ENCODE measurements around the gene CA10. TPM values are rescaled to one million over a fixed set of nuclear protein-coding genes. Genes with fewer than 3 reads are reported as not detected.

CA10 gene
- total and polyA plus RNA-seq, 9 of the 15 experiments (the other 6 are each of a cell fraction or from before 2014, with no cell fraction given) = not detected

GRCh38 chr17:51803161-51803560 lies 355.4 kb downstream of the CA10 start:
- POLR2A ChIA-PET = interaction anchor here (1.0 kb wide), 1 partner anchor 81 kb away, joined by 5 read pairs; no protein-coding TSS in a partner anchor
- Histone ChIP-seq H3K4me2 (ENCODE audit: insufficient read depth, low read length) (no peak overlapping the region), H3K9ac (ENCODE audit: insufficient read depth in 1 of 2, low read depth in 2 of 2, low read length in 2 of 2) (no peak overlapping the region), H4K20me1 (replicated peaks; ENCODE audit: control insufficient read depth, insufficient read depth, low read length) (no peaks in the 10 kb centered on the region), H3K9me1 (ENCODE audit: control insufficient read depth, insufficient read depth, low read length) (no peaks in the 10 kb centered on the region), H3K79me2 (ENCODE audit: control insufficient read depth, insufficient read depth, low read length) (no peaks in the 10 kb centered on the region), H3K27me3 (ENCODE audit: control insufficient read depth in 2 of 2, insufficient read depth in 2 of 2, low read length in 2 of 2) (no peaks in the 10 kb centered on the region), H3K4me1 (replicated peaks in 1 of 2; ENCODE audit: control insufficient read depth in 2 of 2, insufficient read depth in 2 of 2, low read length in 2 of 2) (no peaks in the 10 kb centered on the region), H3K9me3 (replicated peaks; ENCODE audit: control insufficient read depth, insufficient read depth, low read depth, low read length) (no peaks in the 10 kb centered on the region), H3K27ac (ENCODE audit: extremely low read depth, low read depth, low read length) (no peak overlapping the region), H2AFZ (ENCODE audit: low read depth, low read length) (no peak overlapping the region), H3K36me3 (ENCODE audit: control insufficient read depth, insufficient read depth, low read length) (no peaks in the 10 kb centered on the region), H3K4me3 (no peak overlapping the region)
- intact Hi-C loops (cut with micrococcal nuclease) = no loop called here
- no TSS peak for BruUV-seq (replicated peaks)
- DNase-seq (ENCODE audit: extremely low read depth in 1 of 4, low spot score in 3 of 4) (no peak), FAIRE-seq (no peak), ATAC-seq (no peak)
- CTCF ChIA-PET (ENCODE audit: low intra/inter-chr PET ratio) = no interaction called here
- in situ Hi-C loops (cut with MboI) = no loop called here
- WGBS (ENCODE audit: insufficient coverage, low coverage, missing lambda C conversion rate) = 0% methylated on average over 4 of the region's 4 CpGs
- TF ChIP-seq KLF10 (CRISPR knock-in tag; IDR thresholded peaks at IDR 0.05) = no peak
- TF ChIP-seq E2F8 (IDR thresholded peaks at IDR 0.05; ENCODE audit: low read depth, partially characterized antibody) = no peak
- no peak for TF ChIP-seq MIER1 (IDR thresholded peaks at IDR 0.05; ENCODE audit: low read depth)
- no peak for TF ChIP-seq ATF1 (CRISPR knock-in tag; IDR thresholded peaks at IDR 0.05)
- no peak for TF ChIP-seq ATF1 (tag; IDR thresholded peaks at IDR 0.05)
- TF ChIP-seq NR2F6 (CRISPR knock-in tag; IDR thresholded peaks at IDR 0.05) = no peak
- TF ChIP-seq MAFK (IDR thresholded peaks at IDR 0.05; ENCODE audit: low read length) = no peak

Data from K562 (cell line).